ENCODE data around the gene TCEANC2.

- TF ChIP-seq, protein P1, sequence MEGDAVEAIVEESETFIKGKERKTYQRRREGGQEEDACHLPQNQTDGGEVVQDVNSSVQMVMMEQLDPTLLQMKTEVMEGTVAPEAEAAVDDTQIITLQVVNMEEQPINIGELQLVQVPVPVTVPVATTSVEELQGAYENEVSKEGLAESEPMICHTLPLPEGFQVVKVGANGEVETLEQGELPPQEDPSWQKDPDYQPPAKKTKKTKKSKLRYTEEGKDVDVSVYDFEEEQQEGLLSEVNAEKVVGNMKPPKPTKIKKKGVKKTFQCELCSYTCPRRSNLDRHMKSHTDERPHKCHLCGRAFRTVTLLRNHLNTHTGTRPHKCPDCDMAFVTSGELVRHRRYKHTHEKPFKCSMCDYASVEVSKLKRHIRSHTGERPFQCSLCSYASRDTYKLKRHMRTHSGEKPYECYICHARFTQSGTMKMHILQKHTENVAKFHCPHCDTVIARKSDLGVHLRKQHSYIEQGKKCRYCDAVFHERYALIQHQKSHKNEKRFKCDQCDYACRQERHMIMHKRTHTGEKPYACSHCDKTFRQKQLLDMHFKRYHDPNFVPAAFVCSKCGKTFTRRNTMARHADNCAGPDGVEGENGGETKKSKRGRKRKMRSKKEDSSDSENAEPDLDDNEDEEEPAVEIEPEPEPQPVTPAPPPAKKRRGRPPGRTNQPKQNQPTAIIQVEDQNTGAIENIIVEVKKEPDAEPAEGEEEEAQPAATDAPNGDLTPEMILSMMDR (IDR thresholded peaks at IDR 0.05), result no peak
- TF ChIP-seq POLR2A (IDR thresholded peaks at IDR 0.05), result no peak
Observed at GRCh38 chr1:54010415-54011117, 42.8 kb upstream of the TCEANC2 start.

Measured in testis (tissue), 2 donors.